KMS-11 (cell line): Measurements from ENCODE around the gene HOXB6.
A peak's percentile ranks its signal among the peaks of the same experiment; 100 is the strongest.

Experiments used
- H2AFZ ChIP-seq: fragments of 200-600 bp; sonication (generic); 2 replicates; pipeline ENCODE4 v1.6.1; 2016; ENCODE audit warnings: antibody characterized with exemption, mixed run types, low read depth
- H3K27ac ChIP-seq: fragments of 200-600 bp; sonication (generic); 2 replicates; pipeline ENCODE4 v1.6.1; 2016; ENCODE audit warnings: mild to moderate bottlenecking, mixed run types
- H3K27me3 ChIP-seq: fragments of 200-600 bp; sonication (generic); 2 replicates; pipeline ENCODE4 v1.6.1; 2017; ENCODE audit warnings: mild to moderate bottlenecking, low read depth, mixed run types, moderate library complexity; ENCODE audit not compliant: insufficient read depth
- H3K36me3 ChIP-seq: fragments of 200-600 bp; sonication (generic); 2 replicates; pipeline ENCODE4 v1.6.1; 2017; ENCODE audit warnings: mild to moderate bottlenecking, mixed run types; ENCODE audit not compliant: insufficient read depth
- H3K4me1 ChIP-seq: fragments of 200-600 bp; sonication (generic); 2 replicates; pipeline ENCODE4 v1.6.1; 2016; ENCODE audit warnings: mild to moderate bottlenecking, low read depth, mixed run types; ENCODE audit not compliant: poor library complexity, severe bottlenecking
- H3K4me2 ChIP-seq: fragments of 200-600 bp; sonication (generic); 2 replicates; pipeline ENCODE4 v1.7.0; 2016; ENCODE audit warnings: mild to moderate bottlenecking, mixed run types
- H3K4me3 ChIP-seq: fragments of 200-600 bp; sonication (generic); IDR thresholded peaks from 2 replicates; pipeline ENCODE4 v1.6.1; 2017; ENCODE audit warnings: low read depth, low read length, mixed read lengths; ENCODE audit not compliant: insufficient read depth
- H3K79me2 ChIP-seq: fragments of 200-600 bp; sonication (generic); 2 replicates; pipeline ENCODE4 v1.6.1; 2016; ENCODE audit warnings: low read depth, mixed run types; ENCODE audit not compliant: insufficient read depth
- H3K9ac ChIP-seq: fragments of 200-600 bp; sonication (generic); 2 replicates; pipeline ENCODE4 v1.6.1; 2016; ENCODE audit warnings: mild to moderate bottlenecking, mixed run types
- H4K20me1 ChIP-seq: fragments of 200-600 bp; sonication (generic); 2 replicates; pipeline ENCODE4 v1.6.1; 2016; ENCODE audit warnings: mild to moderate bottlenecking, mixed run types; ENCODE audit not compliant: insufficient read depth
- CTCF ChIP-seq: fragments of 200-600 bp; sonication (generic); conservative IDR thresholded peaks from 2 replicates; pipeline ENCODE4 v1.6.1; 2017; ENCODE audit warnings: low read depth, mild to moderate bottlenecking, antibody characterized with exemption, low read length, moderate library complexity, mixed read lengths

HOXB6 gene

GRCh38 chr17:48594538-48595277 is 10.1 kb downstream of the HOXB6 start:
- Histone ChIP-seq H4K20me1 (no peaks in the 10 kb centered on the region), H3K4me2 (no peak overlapping the region), H3K27ac (no peak overlapping the region), H2AFZ (0 out of 2 replicates have a peak overlapping the region, but pooled peaks have one; percentile 79), H3K9ac (no peak overlapping the region), H3K79me2 (no peaks in the 10 kb centered on the region), H3K4me1 (peaks cover 5% of the 10 kb centered on the region), H3K4me3 (no peak overlapping the region), H3K27me3 (peaks cover 31% of the 10 kb centered on the region), H3K36me3 (no peaks in the 10 kb centered on the region)
- no peak for TF ChIP-seq CTCF

GRCh38 chr17:48593840-48594537 is 10.8 kb downstream of the HOXB6 start:
- H4K20me1 ChIP-seq, result no peaks in the 10 kb centered on the region
- peak overlapping the region; percentile 79 for H2AFZ ChIP-seq
- TF ChIP-seq CTCF, result peak; percentile 75
- H3K4me1 ChIP-seq, result peaks cover 5% of the 10 kb centered on the region
- peaks cover 25% of the 10 kb centered on the region for H3K27me3 ChIP-seq
- no peak overlapping the region for H3K9ac ChIP-seq
- no peak overlapping the region for H3K4me3 ChIP-seq
- H3K4me2 ChIP-seq, result peak overlapping the region; percentile 47
- no peaks in the 10 kb centered on the region for H3K36me3 ChIP-seq
- no peak overlapping the region for H3K27ac ChIP-seq
- no peaks in the 10 kb centered on the region for H3K79me2 ChIP-seq

- Histone ChIP-seq H3K4me1 (peaks cover 5% of the 10 kb centered on the region), H3K27me3 (peaks cover 17% of the 10 kb centered on the region), H2AFZ (peak within 1 kb of the TSS; percentile 79)
Observed at GRCh38 chr17:48593126-48593829, 11.5 kb downstream of the HOXB6 start, which contains the start of gene HOXB5. Gene HOXB5, minus strand, starts transcription at chr17:48593779. Its CDS starts 97 bp downstream, at chr17:48593682.

More at GRCh38 chr17:48593126-48593829, 11.5 kb downstream of the HOXB6 start, which contains the start of gene HOXB5:
- Histone ChIP-seq H3K4me3 (no peak within 1 kb of the TSS), H3K27ac (no peak within 1 kb of the TSS), H3K4me2 (peak within 1 kb of the TSS; percentile 71), H3K36me3 (no peaks in the 10 kb centered on the region), H3K79me2 (no peaks in the 10 kb centered on the region), H3K9ac (no peak within 1 kb of the TSS), H4K20me1 (no peaks in the 10 kb centered on the region)
- no peak for TF ChIP-seq CTCF
